ENCODE results near the gene VTCN1. TPM values are rescaled to one million over a fixed set of nuclear protein-coding genes. Genes with fewer than 3 reads are reported as not detected.
"Not testable (repeated sequence)": the region's sequence is repeated elsewhere in the genome, so short reads cannot be mapped to it uniquely, and the experiment has no call there.

Gene VTCN1
- 10 to 100 TPM in 1 of 7 donors, 1 to 10 TPM in 2, under 1 TPM in 2, not detected in 2; 0.32 to 17.6 (median 1.9) TPM for total RNA-seq
- polyA plus RNA-seq: under 1 TPM; 0.05 to 0.25 TPM
- long read RNA-seq, donor 1, partial matches to known transcripts: 0 of 2 reads
- long read RNA-seq, donor 1, other reads (novel, unspliced or antisense): 2 of 2 reads
- long read RNA-seq, donor 2: 0 reads
- long read RNA-seq, donor 3, partial matches to known transcripts: 0 of 4 reads
- long read RNA-seq, donor 3, other reads (novel, unspliced or antisense): 0 of 4 reads

GRCh38 chr1:117210831-117211261, at the start of gene VTCN1:
Gene VTCN1, minus strand, starts transcription at chr1:117210927. Its CDS starts 72 bp downstream, at chr1:117210855.
- H3K36me3 ChIP-seq: no peaks in the 10 kb centered on the region
- no peak within 1 kb of the TSS for H3K27ac ChIP-seq
- intact Hi-C loops (cut with DNase I): no loop called here
- H3K27me3 ChIP-seq: no peaks in the 10 kb centered on the region
- no peaks in the 10 kb centered on the region for H3K9me3 ChIP-seq
- TF ChIP-seq CTCF (IDR thresholded peaks at IDR 0.05) (no peak), EP300 (IDR thresholded peaks at IDR 0.05) (no peak)
- 82 to 85% (median 84%) methylated on average over 8 of the region's 8 CpGs for whole genome bisulfite sequencing, 3 donors
- DNase-seq: no peak
- no peaks in the 10 kb centered on the region for H3K4me1 ChIP-seq (ENCODE audit: insufficient read depth)
- no peak within 1 kb of the TSS for H3K4me3 ChIP-seq

GRCh38 chr1:117258791-117259190, 48.1 kb upstream of the VTCN1 start:
- Histone ChIP-seq H3K27me3 (no peaks in the 10 kb centered on the region), H3K9me3 (no peaks in the 10 kb centered on the region), H3K4me1 (ENCODE audit: insufficient read depth) (no peaks in the 10 kb centered on the region), H3K27ac (no peak overlapping the region), H3K4me3 (no peak overlapping the region), H3K36me3 (no peaks in the 10 kb centered on the region)
- WGBS, 3 donors: 88 to 98% (median 95%) methylated on average over 3 of the region's 3 CpGs
- no peak for DNase-seq
- TF ChIP-seq EP300 (IDR thresholded peaks at IDR 0.05) (no peak), CTCF (IDR thresholded peaks at IDR 0.05) (no peak), POLR2A (IDR thresholded peaks at IDR 0.05) (no peak)
- intact Hi-C loops (cut with DNase I): no loop called here

DNA sequence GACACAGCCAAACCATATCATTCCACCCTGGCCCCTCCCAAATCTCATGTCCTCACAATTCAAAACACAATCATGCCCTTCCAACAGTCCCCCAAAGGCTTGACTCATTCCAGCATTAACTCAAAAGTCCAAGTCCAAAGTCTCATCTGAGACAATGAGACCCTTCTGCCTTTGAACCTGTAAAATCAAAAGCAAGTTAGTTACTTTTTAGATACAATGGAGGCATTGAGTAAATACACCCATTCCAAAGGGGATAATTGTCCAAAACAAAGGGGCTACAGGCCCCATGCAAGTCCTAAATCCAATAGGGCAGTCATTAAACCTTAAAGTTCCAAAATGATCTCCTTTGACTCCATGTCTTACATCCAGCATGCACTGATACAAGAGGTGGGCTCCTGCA, 47.3 kb upstream of the VTCN1 start:
- not testable (repeated sequence) for H3K27ac ChIP-seq

GRCh38 chr1:117257291-117257690, 46.6 kb upstream of the VTCN1 start:
- Histone ChIP-seq H3K4me3 (no peak overlapping the region), H3K27ac (no peak overlapping the region), H3K36me3 (no peaks in the 10 kb centered on the region), H3K4me1 (ENCODE audit: insufficient read depth) (no peaks in the 10 kb centered on the region), H3K27me3 (no peaks in the 10 kb centered on the region), H3K9me3 (no peaks in the 10 kb centered on the region)
- intact Hi-C loops (cut with DNase I): no loop called here
- TF ChIP-seq EP300 (IDR thresholded peaks at IDR 0.05) (no peak), CTCF (IDR thresholded peaks at IDR 0.05) (no peak), POLR2A (IDR thresholded peaks at IDR 0.05) (no peak)
- no peak for DNase-seq

More for the DNA sequence above, 47.3 kb upstream of the VTCN1 start:
- H3K4me1 ChIP-seq (ENCODE audit: insufficient read depth); H3K27me3 ChIP-seq; DNase-seq; intact Hi-C loops (cut with DNase I); H3K9me3 ChIP-seq; H3K36me3 ChIP-seq; H3K4me3 ChIP-seq: not testable (repeated sequence)

DNA sequence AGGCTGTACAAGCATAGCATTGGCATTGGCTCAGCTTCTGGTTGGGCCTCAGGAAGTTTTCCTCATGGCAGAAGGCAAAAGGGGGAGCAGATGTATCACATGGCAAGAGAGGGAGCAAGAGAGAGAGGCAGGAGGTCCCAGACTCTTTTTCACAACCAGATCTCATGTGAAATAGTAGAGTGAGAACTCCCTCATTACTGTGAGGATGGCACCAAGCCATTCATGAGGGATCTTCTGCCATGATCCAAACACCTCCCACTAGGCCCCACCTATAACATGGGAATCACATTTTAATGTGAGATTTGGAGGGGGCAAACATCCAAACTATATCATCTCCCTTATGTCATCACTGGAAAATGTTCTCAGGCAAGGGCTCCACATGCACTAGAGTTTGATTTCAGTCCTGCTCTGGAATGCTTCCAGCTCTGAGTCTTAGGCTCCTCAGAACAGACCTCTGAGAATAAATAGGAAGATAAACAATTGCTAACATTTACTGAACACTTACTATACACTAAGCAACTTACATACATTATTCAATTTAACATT, 39.4 kb upstream of the VTCN1 start:
- Histone ChIP-seq H3K27ac (no peak overlapping the region), H3K27me3 (no peaks in the 10 kb centered on the region), H3K9me3 (no peaks in the 10 kb centered on the region), H3K4me1 (ENCODE audit: insufficient read depth) (no peaks in the 10 kb centered on the region), H3K4me3 (no peak overlapping the region), H3K36me3 (no peaks in the 10 kb centered on the region)
- no peak for TF ChIP-seq CTCF (IDR thresholded peaks at IDR 0.05)
- TF ChIP-seq POLR2A (IDR thresholded peaks at IDR 0.05): no peak
- no peak for TF ChIP-seq EP300 (IDR thresholded peaks at IDR 0.05)
- DNase-seq: no peak
- intact Hi-C loops (cut with DNase I): no loop called here

All from ovary (tissue), 10 donors.